Measurements from ENCODE around the gene CTRB1.

The CTRB1 gene

DNA sequence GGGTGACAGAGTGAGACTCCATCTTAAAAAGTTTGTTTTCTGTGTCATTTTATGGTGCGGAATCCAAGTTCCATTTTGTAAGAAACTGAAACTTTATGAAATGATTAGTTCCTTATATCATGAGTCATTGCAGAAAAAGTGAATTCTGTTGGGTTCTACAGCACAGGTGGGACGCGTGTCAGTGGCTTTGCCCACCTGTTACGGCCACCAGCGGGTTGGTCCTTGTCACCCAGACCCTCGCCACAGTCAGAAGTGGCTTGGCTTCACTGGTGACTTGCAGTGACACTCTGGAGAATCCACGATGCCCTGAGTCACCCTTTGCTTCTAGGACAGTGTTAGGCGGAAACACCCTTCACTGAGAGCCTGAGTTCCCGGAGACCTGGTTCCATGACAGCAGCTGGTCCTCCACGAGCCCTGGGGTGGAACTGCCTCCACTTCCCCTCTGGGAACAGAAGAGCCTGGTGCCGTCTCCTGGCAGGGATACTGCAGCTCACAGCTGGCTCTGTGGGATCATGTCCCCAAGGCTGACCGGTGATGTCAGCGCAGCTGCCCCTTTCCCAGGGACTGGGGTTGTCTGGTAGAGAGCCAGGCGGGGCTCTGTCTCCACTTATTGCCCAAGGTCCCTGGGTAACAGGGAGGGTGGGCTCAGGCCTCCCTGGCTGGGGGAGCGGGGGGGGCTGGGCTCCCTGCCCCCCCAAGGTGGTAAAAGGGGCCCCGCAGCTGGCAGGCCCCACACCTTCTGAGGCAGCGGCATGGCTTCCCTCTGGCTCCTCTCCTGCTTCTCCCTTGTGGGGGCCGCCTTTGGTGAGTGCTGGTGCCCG lies at the start of gene CTRB1:
Gene CTRB1 (plus strand): TSS at position 733 of the 821 bp plus-strand sequence. CDS start 20 bp downstream, at position 753.
- DNase-seq (ENCODE audit: low read depth): no peak

DNA sequence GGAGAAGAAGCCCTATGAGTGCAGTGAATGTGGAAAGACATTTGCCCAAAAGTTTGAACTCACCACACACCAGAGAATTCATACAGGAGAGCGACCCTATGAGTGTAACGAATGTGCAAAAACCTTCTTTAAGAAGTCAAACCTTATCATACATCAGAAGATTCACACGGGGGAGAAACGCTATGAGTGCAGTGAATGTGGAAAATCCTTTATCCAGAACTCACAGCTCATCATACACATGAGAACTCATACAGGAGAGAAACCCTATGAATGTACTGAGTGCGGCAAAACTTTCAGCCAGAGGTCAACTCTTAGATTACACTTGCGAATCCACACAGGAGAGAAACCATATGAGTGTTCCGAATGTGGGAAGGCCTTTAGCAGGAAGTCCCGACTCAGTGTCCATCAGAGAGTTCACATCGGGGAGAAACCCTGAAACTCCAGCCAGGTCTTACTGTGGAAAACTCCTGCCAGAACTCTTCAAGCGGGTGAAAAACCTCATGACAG lies 48.8 kb upstream of the CTRB1 start:
- DNase-seq (ENCODE audit: low read depth): no peak

DNA sequence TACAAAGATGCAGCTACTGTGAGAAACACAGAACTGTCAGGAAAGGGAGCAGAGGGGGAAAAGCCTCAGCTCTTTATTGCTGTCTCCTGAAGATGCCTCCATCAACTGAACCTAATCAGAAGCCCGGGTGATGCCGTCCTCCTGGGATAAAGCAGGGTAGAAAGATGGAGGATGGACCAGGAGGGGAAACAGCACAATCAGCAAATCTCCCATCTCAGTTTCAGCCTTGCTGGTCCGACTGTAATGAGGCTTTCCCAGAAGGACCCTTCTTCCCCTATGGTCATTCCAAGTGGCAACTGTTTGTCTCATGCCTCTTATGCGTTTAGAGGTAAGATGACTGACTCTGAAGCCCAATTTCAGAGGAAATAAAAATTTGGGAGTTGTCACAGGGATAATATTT lies 46.2 kb upstream of the CTRB1 start:
- DNase-seq (ENCODE audit: low read depth): no peak

DNA sequence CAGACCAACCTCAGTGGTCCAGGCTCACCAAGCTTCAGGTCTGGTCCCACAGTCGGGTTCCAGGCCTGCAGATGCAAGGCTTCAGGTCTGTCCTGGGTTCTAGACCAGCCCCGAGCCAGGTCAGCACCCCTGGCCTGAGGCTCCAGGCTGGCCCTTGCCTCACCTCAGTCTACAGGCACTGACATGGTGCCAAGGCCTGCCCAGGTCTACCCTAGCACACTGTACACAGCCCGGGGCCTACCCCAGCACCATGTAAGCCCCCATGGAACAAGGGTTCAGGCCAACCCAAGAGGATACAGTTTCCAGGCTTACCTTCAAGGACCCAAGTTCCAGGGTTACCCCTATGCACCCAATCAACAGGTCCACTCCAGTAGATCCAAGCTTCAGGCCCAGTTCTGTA lies 43.7 kb upstream of the CTRB1 start:
- no peak for DNase-seq (ENCODE audit: low read depth)

DNA sequence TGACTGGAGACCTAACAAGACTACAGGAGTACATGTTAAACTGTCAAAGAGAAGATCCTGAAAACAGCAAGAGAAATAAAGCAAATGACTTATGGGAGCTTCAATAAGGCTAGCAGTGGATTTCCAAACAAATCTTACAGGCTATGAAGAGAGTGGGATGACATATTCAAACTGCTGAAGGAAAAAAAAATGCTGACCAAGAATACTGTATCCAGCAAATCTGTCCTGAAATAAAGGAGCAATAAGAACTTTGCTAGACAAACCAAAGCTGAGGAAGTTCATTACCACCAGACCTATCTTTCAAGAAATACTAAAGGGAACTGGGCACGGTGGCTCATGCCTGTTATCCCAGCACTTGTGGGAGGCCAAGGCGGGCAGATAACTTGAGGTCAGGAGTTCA lies 41.9 kb upstream of the CTRB1 start:
- DNase-seq (ENCODE audit: low read depth): no peak

DNA sequence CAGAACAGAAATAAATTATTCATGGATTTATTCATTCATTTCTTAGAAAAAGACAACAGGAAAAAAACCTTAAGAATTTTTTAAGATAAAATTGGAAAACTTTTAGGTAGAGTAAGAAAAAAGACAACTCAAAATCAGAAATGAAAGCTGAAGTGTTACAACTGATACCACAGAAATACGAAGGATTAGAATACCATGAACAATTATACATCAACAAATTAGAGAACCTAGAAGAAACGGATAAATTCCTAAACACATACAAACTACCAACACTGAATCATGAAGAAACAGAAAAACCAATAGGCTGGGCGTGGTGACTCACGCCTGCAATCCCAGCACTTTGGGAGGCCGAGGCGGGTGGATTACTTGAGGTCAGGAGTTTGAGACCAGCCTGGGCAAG lies 39.6 kb upstream of the CTRB1 start:
- no peak for DNase-seq (ENCODE audit: low read depth)

DNA sequence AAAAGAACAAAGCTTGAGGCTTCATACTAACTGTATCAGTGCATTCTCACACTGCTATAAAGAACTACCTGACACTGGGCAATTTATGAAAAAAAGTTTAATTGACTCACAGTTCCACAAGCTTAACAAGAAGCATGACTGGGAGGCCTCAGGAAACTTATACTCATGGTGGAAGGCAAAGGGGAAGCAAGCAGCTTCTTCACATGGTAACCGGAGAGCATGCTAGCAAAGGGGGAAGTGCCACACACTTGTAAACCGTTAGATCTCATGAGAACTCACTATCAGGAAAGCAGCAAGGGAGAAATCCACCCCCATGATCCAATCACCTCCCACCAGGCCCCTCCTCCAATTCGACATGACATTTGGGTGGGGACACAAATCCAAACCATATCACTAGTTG lies 37.2 kb upstream of the CTRB1 start:
- no peak for DNase-seq (ENCODE audit: low read depth)

DNA sequence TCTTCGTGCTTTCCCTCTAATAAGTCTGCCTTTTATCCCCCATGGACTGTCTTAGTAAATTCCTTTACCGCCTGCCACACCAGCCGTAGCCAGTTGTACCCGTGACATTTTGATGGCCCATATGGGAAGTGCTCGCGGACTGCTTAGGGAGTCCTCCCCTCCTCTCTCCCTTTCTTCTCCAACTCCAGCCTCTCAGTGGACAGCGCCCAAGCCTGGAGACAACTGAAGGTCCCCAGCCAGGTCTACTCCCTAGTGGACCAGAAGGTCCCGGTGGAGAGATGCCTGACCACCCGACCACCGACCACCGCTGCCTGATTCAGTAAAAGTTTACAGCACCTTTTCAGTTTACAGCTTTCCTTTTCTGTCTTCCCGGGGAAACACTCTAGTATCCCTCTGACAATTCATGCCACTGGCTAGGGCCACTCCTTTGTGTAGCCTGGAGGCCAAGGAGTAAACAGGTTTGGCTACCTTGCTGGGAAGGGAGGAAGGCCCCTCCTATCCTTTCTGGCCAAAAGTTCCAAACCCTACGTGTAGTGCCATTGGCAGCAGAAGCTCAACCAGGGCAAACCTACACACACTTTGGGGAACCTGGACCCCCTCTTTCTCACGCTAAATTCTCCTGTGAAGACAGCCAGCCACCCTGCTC lies 29.8 kb upstream of the CTRB1 start:
- no peak for DNase-seq (ENCODE audit: low read depth)

DNA sequence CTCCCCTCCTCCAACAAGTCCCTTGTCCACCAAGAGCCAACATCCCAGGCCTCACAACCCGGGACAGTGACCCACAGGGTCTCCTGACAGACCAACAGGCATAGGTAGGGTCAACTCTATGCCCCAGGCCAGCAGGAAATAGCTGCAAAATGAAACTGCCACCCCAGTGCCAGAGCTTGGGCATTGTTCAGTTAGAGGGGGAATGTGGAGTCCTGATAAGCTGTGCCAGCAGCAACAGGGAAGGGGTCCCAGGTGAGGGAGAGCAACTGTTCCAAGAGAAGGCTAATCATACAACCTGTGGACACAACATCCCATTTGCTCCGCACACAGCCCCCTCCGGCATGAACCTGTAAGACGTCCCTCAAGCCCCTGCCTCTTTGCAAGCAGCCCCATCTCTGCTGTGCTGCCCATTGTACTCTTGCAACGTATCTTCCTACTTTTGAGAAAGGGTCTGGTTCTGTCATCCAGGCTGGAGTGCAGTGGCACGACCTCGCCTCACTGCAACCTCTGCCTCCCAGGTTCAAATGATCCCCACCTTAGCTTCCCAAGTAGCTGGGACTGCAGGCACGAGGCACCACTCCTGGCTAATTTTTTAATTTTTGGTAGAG lies 29.0 kb upstream of the CTRB1 start:
- no peak for DNase-seq (ENCODE audit: low read depth)

DNA sequence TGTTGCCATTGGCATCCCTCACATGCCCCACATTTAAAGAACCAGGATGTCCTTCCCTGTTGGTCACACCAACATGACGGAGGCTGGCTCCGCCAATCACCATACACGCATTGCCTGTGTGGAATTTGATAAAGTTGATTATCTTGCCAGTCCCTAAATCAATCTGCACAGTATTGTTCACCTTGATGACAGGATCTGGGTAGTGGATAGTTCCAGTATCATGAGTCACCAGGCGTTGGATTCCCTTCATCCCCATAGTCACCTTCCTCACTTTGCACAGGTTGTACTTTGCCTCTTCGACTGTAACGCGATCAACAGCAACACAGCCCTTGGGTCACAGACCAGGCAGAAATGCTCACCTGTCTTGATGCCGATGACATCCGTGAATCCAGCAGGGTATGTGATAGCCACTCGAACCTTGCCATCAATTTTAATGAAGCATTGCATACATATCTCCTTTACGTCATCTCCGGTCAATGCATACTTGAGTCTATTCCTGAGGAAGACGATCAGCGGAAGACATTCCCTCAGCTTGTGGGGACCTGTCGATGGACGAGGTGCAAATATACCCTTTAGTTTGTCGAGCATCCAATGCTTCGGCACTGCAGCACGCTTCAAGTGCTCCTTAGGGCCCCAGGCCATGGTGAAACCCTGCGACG lies 26.1 kb upstream of the CTRB1 start:
- no peak for DNase-seq (ENCODE audit: low read depth)

DNA sequence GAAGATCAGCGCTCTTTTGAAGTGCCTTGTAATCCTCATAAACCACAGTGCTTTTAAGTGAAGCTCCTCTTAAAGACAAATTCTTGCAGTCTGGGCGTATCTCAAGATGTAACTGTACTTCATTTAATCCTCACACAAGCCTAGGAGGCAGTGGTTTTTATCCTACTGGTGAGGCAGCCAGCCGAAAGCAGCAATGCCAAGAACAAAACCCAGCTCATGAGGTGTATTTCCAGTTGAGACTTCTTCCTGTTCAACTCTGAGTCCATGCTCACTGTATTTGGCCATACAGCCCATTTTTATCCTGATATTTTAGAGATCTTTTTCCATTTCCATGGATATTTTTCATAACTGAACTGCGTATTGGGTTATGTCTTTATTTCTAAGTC lies 25.5 kb upstream of the CTRB1 start:
- DNase-seq (ENCODE audit: low read depth): no peak

DNA sequence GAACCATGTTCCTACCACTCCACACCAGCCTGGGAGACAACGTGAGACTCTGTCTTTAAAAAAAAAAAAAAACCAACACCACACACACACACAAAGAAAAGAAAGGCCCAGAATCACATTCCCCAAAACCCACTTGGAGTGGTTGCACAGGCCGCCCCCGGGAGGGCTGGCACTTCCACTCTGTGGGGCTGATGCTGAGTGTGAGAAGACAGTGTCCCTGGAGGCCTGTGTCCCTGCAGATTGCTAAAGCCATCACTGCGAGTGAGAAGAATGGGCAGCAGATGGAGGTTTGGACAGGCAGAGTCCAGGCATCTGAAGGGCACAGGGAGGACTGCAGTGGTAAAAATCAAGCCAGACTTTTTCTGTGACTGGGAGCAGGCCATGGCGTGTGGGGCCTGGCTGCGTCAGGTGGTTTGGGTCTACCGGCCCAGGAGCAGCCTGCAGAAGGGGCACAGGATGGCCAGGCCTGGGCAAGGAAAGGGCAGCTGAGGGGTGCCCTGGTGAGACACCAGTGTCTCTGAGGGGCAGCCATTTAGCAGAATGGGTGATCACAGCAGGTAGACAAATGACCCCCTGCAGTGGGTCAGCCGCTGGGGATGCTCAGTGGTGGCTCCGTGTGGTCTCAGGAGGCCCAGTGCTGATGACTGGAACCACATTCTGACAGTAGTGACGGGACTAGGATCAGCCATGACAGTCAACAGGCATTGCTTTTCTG lies 24.9 kb upstream of the CTRB1 start:
- DNase-seq (ENCODE audit: low read depth): no peak

DNA sequence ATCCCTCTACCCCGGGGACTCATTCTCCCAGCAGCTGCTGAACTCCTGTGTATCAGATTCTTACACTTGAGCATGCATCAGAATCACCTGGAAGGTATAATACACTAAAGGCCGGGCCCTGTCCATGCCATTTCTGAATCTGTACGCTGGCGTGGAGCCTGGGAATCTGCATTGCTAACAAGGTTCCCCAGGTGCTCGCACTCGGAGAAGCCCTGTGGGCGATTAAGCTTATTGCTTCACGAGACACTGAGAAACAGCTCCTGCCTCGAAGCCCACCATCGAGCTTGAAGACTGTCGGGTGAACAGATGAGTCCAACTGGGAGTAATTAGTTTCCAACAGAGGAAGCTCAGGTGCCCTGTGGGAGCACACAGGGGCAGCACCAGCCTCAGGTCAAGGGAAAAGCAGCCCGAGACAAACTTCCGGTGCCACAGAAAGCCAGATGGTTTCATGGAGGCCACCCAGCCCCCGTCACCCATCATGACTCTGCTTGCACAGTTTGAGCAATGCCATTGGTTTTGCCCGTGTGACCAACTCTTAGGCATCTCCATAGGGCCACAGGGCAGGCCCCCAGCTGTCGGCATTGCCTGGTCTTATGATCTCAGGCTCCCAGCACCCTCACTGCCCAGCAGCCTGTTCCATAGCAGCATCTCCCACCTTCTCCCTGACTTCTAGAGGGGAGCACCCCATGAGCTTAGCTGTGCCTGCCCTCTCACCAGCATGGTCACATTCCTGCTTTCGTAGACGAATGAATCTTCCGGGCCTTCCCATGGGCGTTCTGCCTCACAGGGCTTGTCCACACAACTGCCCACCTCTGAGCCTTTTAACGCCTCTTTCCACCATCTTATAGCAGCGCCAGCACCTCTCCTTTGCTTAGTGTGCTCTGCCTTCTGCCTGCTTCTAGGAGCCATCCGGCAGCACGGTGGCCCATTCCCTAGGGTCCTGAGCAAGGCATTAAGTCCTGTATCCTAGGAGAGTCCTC lies 22.7 kb upstream of the CTRB1 start:
- DNase-seq (ENCODE audit: low read depth): no peak

DNA sequence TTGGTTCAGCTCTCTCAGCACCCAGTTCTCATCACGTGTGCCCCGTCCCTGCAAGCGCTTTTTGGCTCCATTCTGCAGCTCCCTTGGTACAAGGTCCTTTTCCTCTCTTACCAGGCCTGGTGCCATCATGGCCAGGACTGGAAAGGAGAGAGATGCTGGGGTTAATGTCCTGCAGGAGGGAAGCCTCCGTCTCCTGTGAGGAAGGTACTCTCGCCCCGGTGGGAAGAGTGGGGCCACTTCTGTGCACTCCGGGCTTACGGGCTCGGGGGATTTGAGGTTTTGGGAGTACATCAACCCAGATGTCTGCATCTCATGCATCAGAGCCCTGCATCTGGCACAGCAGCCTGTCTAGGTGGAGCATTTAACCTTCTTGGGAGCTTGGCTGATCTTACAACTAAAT lies 22.0 kb upstream of the CTRB1 start:
- DNase-seq (ENCODE audit: low read depth): no peak

DNA sequence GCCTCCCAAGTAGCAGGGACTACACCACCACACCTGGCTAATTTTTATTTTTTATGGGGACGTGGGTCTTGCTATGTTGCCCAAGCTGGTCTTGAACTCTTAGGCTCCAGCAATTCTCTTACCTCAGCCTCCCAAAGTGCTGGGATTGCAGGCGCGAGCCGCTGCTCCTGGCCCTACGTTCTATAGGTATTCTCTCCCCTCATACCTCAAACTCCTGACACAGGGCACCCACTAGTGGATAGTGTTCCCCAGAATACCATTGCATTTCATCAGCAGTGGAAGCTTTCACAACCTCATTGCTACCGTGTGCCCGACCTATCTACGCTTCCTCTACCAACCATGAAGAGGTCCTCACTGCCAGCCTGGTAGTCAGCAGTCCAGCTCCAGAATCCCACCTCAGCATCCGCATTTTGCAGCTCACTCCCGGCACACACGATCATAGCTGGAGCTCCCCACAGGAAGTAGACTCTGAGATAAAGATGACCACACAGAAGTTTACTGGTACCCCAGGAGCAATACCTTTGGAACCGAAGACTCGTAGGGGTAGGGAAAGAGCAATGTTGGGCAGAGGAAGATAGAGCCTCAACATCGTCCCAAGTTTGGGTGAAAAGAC lies 21.2 kb upstream of the CTRB1 start:
- no peak for DNase-seq (ENCODE audit: low read depth)

DNA sequence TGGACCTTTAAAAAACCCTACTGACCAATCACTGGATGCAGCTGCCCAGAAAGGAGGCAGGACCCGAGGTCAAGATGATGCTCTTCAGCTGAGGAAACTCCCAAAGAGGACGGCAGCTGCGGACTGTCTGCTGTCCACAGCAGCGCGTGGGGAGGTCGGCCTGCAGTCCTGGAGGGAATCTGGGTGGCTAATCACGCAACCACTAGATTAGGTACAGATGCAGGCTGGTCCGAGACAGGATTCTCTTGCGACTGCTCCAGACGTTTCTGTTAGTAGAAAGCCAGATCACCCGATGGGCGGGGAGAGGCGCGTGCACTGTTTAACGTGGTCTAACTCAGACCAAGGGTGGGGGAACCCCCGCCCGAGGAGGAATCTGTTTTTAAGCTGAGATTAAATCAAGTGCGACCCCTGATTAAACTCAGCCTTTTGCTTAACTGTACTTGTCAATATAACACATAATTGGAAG lies 20.6 kb upstream of the CTRB1 start:
- DNase-seq (ENCODE audit: low read depth): no peak

DNA sequence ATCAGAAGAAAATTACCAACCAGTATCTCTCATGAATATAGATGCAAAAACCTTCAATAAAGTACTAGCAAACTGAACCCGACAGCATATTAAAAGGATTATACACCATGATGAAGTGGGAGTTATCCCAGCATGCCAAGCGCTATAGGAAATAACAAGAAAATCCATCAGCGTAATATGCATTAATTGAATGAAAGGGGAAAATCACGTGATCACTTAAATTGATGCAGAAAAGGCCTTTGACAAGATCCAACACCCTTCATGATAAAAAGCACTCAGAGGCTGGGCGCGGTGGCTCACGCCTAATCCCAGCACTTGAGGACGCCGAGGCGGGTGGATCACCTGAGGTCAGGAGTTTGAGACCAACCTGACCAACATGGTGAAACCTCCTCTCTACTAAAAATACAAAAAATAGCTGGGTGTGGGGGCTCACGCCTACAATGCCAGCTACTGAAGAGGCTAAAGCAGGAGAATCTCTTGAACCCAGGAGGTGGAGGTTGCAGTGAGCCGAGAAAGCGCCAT lies 16.7 kb upstream of the CTRB1 start:
- DNase-seq (ENCODE audit: low read depth): no peak

DNA sequence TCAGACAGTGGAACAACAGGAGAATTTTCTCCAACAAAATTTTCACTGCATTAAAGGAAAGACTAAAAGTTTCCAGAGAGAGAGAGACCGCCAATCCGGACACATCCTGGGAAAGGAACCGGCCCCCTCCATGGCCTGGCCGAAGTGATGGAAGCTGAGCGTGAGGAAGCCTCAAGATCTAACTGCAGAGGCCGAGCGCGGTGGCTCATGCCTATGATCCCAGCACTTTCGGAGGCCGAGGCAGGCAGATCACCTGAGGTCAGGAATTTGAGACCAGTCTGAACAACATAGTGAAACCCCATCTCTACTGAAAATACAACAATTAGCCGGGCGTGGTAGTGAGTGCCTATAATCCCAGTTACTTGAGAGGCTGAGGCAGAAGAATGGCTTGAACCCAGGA lies 15.7 kb upstream of the CTRB1 start:
- no peak for DNase-seq (ENCODE audit: low read depth)

DNA sequence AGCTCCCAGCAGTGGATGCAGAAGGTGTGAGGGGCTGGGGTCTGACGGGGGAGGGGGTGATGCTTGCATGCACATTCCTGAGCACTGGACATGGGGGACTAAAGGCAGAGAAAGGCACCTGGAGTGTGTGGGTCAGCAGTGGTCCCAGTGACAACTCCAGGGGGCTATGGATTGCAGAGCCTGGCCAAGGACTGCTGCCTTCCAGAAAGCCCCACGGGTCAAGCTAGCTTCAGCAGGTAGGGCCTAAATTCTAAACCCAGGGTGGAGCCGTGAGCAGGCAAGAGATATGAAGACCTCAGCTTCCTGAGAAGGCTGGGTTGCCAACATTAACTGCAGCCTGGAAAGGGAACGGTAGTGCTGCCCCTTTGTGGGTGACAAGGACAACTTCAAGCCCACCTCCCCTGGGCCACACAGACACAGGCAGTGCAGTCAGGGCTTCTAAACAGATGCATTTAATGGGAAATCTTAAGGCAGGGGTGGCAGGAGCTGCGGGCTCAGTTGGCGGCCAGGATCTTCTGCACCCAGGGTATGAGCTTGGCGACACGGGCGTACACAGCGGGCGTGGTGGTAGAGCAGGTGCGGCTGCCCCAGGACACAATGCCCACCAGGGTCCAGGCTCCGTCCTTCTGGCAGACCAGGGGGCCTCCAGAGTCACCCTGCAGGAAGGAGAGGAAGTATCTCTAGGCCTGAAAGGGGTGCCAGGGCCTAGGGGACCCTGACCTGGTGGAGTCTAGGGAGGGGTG lies 14.9 kb upstream of the CTRB1 start:
- DNase-seq (ENCODE audit: low read depth): no peak

Measured in activated gamma-delta T cell treated with anti-CD3 and anti-CD28 coated beads, Interleukin-2, amount 50 U/mL, for 16 hours (primary cell).